GM23338 (cell line): ENCODE results near the gene EEPD1.

Experiments
- CREB1 ChIP-seq: fragments of 250-450 bp; sonication (Bioruptor Pico); IDR thresholded peaks from 2 replicates; pipeline ENCODE4 v1.5.0; 2020; ENCODE audit warnings: low read depth, mild to moderate bottlenecking, moderate library complexity
- CTCF ChIP-seq, 2 experiments: fragments of 200-600 bp in 1 of 2; sonication (generic) in 1 of 2; conservative IDR thresholded peaks; 2 replicates each; pipeline versions ENCODE4 v1.5.1 to v1.6.1; 2016 to 2017; ENCODE audit warnings: antibody characterized with exemption in 2 of 2, low read depth in 2 of 2, mild to moderate bottlenecking in 2 of 2, moderate library complexity in 1 of 2
- ETS1 ChIP-seq: IDR thresholded peaks from 2 replicates; pipeline ENCODE4 v1.6.1; 2016; ENCODE audit warnings: antibody characterized with exemption
- EZH2 ChIP-seq: fragments of 200-600 bp; sonication (generic); IDR thresholded peaks from one replicate; pipeline ENCODE4 v1.8.0; 2017; ENCODE audit warnings: antibody characterized with exemption, mild to moderate bottlenecking, low read depth; ENCODE audit not compliant: unreplicated experiment
- EZH2phosphoT487 ChIP-seq: fragments of 200-600 bp; sonication (generic); IDR thresholded peaks from one replicate; pipeline ENCODE4 v1.8.1; 2018; ENCODE audit warnings: antibody characterized with exemption; ENCODE audit not compliant: unreplicated experiment
- JUNB ChIP-seq: IDR thresholded peaks from one replicate; pipeline ENCODE4 v1.6.1; 2016; ENCODE audit warnings: antibody characterized with exemption; ENCODE audit not compliant: unreplicated experiment
- NANOG ChIP-seq: IDR thresholded peaks from 2 replicates; pipeline ENCODE4 v1.6.1; 2016; ENCODE audit warnings: antibody characterized with exemption, borderline replicate concordance
- POLR2AphosphoS5 ChIP-seq: IDR thresholded peaks from 2 replicates; pipeline ENCODE4 v1.6.1; 2016; ENCODE audit warnings: antibody characterized with exemption, low read depth
- REST ChIP-seq: IDR thresholded peaks from one replicate; pipeline ENCODE4 v1.6.1; 2018; ENCODE audit warnings: antibody characterized with exemption; ENCODE audit not compliant: unreplicated experiment
- STAT1 ChIP-seq: IDR thresholded peaks from one replicate; pipeline ENCODE4 v1.6.1; 2016; ENCODE audit warnings: antibody characterized with exemption; ENCODE audit not compliant: unreplicated experiment
- ZNF114 ChIP-seq: fragments of 250-450 bp; sonication (Bioruptor Pico); IDR thresholded peaks from 2 replicates; pipeline ENCODE4 v1.5.0; 2020; ENCODE audit warnings: mild to moderate bottlenecking, moderate library complexity
- ZNF331 ChIP-seq: fragments of 250-450 bp; sonication (Bioruptor Pico); IDR thresholded peaks from 2 replicates; pipeline ENCODE4 v1.5.0; 2020; ENCODE audit warnings: low read depth, mild to moderate bottlenecking, moderate library complexity
- ZNF462 ChIP-seq: fragments of 250-450 bp; sonication (Bioruptor Pico); IDR thresholded peaks from 2 replicates; pipeline ENCODE4 v1.5.0; 2020; ENCODE audit warnings: mild to moderate bottlenecking, moderate library complexity

- TF ChIP-seq CTCF (conservative IDR thresholded peaks at IDR 0.05; ENCODE audit: low read depth in 2 of 2) (no peak), REST (no peak), POLR2AphosphoS5 (no peak), EZH2 (no peak), EZH2phosphoT487 (no peak), CREB1 (no peak), NANOG (no peak), ZNF114 (no peak), JUNB (no peak), ZNF331 (no peak), ETS1 (no peak), STAT1 (no peak), ZNF462 (CRISPR knock-in tag) (no peak)
Measured at GRCh38 chr7:36279200-36279925, 126.3 kb downstream of the EEPD1 start.
